ENCODE results near the gene OSM.

- TF ChIP-seq CTCF (IDR thresholded peaks at IDR 0.05) (no peak), EP300 (IDR thresholded peaks at IDR 0.05) (no peak), POLR2A (IDR thresholded peaks at IDR 0.05) (no peak)
These were observed 4.5 kb downstream of the OSM start for GRCh38 chr22:30262112-30262511.

Measured in sigmoid colon (tissue), 4 donors.